Measurements from ENCODE around the gene KRTAP19-3. TPM values are rescaled to one million over a fixed set of nuclear protein-coding genes. Genes with fewer than 3 reads are reported as not detected.
"Not testable (repeated sequence)": the region's sequence is repeated elsewhere in the genome, so short reads cannot be mapped to it uniquely, and the experiment has no call there.

The KRTAP19-3 gene
- total RNA-seq, result not detected

DNA sequence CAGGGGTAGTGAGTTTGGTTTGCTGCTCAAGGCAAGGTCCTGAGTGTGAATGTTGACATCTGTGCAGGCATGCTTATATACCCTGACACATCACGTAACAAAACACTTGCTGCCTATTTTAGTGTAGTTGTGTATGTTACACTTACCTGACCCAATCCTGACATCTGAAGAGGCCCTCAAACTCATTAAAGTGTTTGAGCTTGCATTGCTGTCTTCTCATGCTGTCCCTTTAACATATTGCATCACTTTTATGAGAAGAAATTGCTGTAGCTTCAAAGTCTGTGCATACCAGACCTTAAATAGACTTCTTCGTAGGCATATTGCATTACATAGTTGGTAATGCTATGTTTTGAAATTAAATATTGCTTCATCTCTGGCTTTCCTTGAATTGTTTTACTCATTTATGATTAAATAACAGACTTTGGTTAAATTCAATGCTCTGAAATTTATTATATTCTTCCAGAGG, at the start of gene KRTAP19-3:
TSS of gene KRTAP19-3 (minus strand) at position 51 of the 466 bp plus-strand sequence. CDS start 56 bp downstream, outside the sequence.
- no peaks in the 10 kb centered on the region for H3K9me3 ChIP-seq (ENCODE audit: low read depth, low read length)
- no peak within 1 kb of the TSS for H3K4me3 ChIP-seq (ENCODE audit: low read length)
- no peaks in the 10 kb centered on the region for H3K27me3 ChIP-seq (ENCODE audit: insufficient read depth, low read length)
- H3K4me1 ChIP-seq (ENCODE audit: insufficient read depth, low read length), result no peaks in the 10 kb centered on the region

DNA sequence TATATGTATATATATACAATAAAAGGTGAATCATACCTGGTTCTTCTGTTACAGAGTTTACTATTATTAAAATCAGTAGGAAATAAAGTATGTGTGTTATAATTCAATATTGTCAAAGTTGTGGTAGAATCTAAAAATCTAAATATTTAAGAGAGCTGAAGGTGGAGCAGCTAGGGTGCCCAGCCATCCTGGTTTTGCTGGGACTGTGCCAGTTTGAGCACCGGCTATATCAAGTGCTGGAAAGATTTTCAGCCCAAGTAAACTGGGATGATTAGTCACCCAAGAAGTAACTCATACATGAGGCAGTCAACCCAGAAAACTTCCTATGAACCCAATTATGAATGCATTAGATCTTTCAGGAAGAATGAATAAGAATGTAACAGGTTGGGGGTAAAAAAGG, 27.1 kb upstream of the KRTAP19-3 start:
- Histone ChIP-seq H3K27me3 (ENCODE audit: insufficient read depth, low read length) (no peaks in the 10 kb centered on the region), H3K9me3 (ENCODE audit: low read depth, low read length) (peaks cover 4% of the 10 kb centered on the region)

DNA sequence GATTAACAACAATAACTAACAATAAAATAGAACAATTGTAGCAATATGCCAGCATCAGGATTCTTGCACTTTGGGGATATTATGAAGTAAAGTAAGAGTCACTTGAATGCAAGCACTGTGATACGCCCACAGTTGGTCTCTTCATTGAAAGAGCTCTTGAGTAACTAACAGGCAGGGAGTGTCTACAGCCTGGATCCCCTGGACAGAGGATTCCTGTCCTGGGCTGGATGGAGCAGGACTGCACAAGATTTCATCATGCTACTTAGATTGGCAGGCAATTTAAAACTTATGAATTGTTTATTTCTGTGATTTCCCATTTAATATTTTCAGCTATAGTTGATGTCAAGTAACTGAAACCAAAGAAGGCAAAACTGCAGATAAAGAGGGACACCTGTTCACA, 23.9 kb upstream of the KRTAP19-3 start:
- H3K9me3 ChIP-seq (ENCODE audit: low read depth, low read length), result peaks cover 4% of the 10 kb centered on the region
- no peaks in the 10 kb centered on the region for H3K27me3 ChIP-seq (ENCODE audit: insufficient read depth, low read length)
- H3K4me1 ChIP-seq (ENCODE audit: insufficient read depth, low read length), result no peaks in the 10 kb centered on the region
- no peak overlapping the region for H3K4me3 ChIP-seq (ENCODE audit: low read length)

More for the DNA sequence above, 27.1 kb upstream of the KRTAP19-3 start:
- no peaks in the 10 kb centered on the region for H3K4me1 ChIP-seq (ENCODE audit: insufficient read depth, low read length)
- no peak overlapping the region for H3K4me3 ChIP-seq (ENCODE audit: low read length)

DNA sequence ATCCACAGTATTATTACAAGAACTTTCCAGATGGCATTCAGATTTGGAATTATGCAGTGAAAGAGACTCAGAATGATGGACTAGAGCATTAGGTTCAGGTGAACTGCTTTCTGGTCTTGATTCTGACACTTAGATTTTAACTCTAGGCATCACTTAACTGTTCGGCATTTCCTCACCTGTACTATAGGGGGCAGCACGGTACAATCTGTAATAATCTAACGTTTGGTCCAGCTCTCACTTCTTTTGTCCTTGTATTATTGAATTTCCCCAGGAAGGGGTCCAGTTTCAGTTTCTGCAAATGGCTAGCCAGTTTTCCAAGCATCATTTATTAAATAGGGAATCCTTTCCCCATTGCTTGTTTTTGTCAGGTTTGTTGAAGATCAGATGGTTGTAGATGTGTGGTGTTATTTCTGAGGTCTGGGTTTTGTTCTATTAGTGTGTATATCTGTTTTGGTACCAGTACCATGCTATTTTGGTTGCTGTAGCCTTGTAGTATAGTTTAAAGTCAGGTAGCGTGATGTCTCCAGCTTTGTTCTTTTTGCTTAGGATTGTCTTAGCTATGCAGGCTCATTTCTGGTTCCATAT, 13.9 kb upstream of the KRTAP19-3 start:
- not testable (repeated sequence) for H3K4me3 ChIP-seq (ENCODE audit: low read length); H3K4me1 ChIP-seq (ENCODE audit: insufficient read depth, low read length); H3K9me3 ChIP-seq (ENCODE audit: low read depth, low read length); H3K27me3 ChIP-seq (ENCODE audit: insufficient read depth, low read length)

DNA sequence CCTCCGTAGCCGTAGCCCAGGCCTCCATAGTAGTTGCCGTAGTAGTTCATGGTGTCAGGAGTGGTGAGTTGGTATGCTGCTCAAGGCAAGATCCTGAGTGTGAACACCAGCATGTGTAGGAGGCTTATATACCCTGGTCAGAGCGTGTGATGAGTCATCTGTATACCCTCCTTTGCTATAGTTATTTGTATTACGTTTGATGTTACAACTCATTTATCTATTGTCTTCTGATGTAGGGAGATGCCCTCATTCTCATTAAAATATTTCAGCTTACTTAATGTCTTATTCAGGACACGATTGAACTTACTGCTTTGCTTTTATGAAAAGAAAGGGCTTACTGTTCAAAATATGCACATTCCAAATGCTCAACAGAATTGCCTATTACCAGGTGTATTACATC, 10.2 kb upstream of the KRTAP19-3 start, which contains the start of gene KRTAP19-5:
TSS of gene KRTAP19-5 (minus strand) at position 101 of the 400 bp plus-strand sequence. CDS start at position 50, 51 bp downstream.
- H3K9me3 ChIP-seq (ENCODE audit: low read depth, low read length), result no peaks in the 10 kb centered on the region
- no peak within 1 kb of the TSS for H3K4me3 ChIP-seq (ENCODE audit: low read length)
- no peaks in the 10 kb centered on the region for H3K27me3 ChIP-seq (ENCODE audit: insufficient read depth, low read length)
- no peaks in the 10 kb centered on the region for H3K4me1 ChIP-seq (ENCODE audit: insufficient read depth, low read length)

DNA sequence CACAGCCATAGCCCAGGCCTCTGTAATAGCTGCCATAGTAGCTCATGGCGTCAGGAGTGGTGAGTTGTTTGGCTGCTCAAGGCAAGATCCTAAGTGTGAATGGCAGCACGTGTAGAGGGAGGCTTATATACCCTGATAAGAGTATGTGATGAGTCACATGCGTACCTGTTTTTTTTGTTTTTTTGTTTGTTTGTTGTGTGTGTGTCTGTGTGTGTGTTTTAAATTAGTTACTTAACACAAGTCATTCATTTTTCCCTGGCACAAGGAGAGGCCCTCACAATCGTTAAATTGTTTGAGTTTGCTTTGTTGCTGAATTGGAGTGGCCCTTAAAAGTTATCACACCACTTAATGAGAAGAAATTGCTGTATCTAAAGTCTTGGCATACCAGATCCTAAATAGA, 5.3 kb upstream of the KRTAP19-3 start, which contains the start of gene KRTAP19-4:
TSS of gene KRTAP19-4 (minus strand) at position 101 of the 400 bp plus-strand sequence. CDS start at position 46, 55 bp downstream.
- H3K27me3 ChIP-seq (ENCODE audit: insufficient read depth, low read length), result no peaks in the 10 kb centered on the region
- H3K4me1 ChIP-seq (ENCODE audit: insufficient read depth, low read length), result no peaks in the 10 kb centered on the region
- H3K9me3 ChIP-seq (ENCODE audit: low read depth, low read length), result no peaks in the 10 kb centered on the region
- H3K4me3 ChIP-seq (ENCODE audit: low read length), result no peak within 1 kb of the TSS

DNA sequence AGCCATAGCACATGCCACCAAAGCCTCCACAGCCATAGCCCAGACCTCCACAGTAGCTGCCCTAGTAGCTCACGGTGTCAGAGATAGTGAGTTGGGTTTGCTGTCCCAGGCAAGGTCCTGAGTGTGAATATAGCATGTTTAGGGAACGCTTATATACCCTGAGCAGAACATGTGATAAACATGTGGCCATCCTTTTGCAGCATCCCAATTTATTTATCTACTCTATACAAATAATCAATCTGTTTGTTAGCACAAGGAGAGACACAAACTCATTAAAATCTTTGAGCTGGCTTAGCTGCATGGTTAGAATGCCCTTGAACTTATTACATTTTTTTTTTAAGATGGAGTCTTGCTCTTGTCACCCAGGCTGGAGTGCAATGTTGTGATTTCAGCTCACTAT, 4.5 kb downstream of the KRTAP19-3 start, which contains the start of gene KRTAP19-2:
TSS of gene KRTAP19-2 (minus strand) at position 101 of the 400 bp plus-strand sequence. CDS start at position 13, 88 bp downstream.
- H3K4me3 ChIP-seq (ENCODE audit: low read length), result no peak within 1 kb of the TSS
- no peaks in the 10 kb centered on the region for H3K27me3 ChIP-seq (ENCODE audit: insufficient read depth, low read length)
- H3K9me3 ChIP-seq (ENCODE audit: low read depth, low read length), result no peaks in the 10 kb centered on the region
- no peaks in the 10 kb centered on the region for H3K4me1 ChIP-seq (ENCODE audit: insufficient read depth, low read length)

DNA sequence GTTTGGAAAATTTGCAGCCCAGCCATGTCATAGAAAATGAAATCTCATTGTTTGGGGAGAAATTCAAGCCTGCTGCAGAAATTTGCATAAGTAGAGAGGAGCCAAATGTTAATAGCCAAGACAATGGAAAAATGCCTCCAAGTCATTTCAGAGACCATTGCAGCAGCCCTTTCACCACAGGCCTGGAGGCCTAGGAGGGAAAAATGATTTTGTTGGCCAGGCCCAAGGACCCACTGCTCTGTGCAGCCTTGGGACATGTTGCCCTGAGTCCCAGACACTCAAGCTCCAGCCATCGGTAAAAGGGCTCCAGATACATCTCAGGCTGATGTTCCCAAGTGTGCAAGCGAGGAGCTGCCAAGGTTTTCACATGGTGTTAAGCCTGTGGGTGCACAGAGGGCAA, 5.6 kb downstream of the KRTAP19-3 start:
- no peak overlapping the region for H3K4me3 ChIP-seq (ENCODE audit: low read length)
- H3K27me3 ChIP-seq (ENCODE audit: insufficient read depth, low read length), result no peaks in the 10 kb centered on the region
- H3K9me3 ChIP-seq (ENCODE audit: low read depth, low read length), result no peaks in the 10 kb centered on the region
- H3K4me1 ChIP-seq (ENCODE audit: insufficient read depth, low read length), result no peaks in the 10 kb centered on the region

DNA sequence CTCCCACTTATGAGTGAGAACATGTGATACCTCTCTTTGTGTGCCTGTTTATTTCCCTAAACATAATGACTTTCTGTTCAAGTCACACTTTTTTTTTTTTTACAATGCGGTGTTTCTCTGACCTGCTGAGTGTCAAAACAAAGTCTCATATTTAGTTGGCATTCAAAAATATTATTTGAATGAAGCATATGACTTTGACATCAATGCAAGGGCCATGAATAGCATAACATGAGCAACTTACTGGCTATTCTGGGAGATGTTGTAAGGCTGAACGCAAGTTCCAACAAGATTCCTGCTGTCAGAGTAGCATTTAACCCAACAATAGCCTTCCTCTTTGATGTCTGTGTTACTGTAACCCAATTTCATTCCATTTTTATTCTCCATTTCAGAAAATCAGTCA, 9.7 kb downstream of the KRTAP19-3 start:
- H3K27me3 ChIP-seq (ENCODE audit: insufficient read depth, low read length), result no peaks in the 10 kb centered on the region
- H3K9me3 ChIP-seq (ENCODE audit: low read depth, low read length), result no peaks in the 10 kb centered on the region
- no peak overlapping the region for H3K4me3 ChIP-seq (ENCODE audit: low read length)
- H3K4me1 ChIP-seq (ENCODE audit: insufficient read depth, low read length), result no peaks in the 10 kb centered on the region

DNA sequence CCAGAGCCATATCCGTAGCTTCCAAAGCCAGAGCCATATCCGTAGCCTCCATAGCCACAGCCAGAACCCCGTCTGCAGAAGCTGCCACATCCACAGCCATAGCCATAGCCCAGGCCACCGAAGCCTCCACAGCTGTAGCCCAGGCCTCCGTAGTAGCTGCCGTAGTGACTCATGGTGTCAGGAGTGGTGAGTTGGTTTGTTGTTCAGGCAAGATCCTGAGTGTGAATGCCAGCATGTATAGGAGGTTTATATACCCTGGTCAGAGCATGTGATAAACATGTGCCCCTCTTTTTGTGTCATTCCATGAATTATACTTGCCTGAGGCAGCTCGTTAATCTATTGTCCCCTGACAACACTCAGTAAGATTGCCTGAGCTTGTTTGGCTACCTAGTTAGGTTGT, 11.7 kb downstream of the KRTAP19-3 start, which contains the start of gene KRTAP19-1:
TSS of gene KRTAP19-1 (minus strand) at position 223 of the 400 bp plus-strand sequence. CDS start at position 173, 50 bp downstream.
- Histone ChIP-seq H3K4me3 (ENCODE audit: low read length) (no peak within 1 kb of the TSS), H3K9me3 (ENCODE audit: low read depth, low read length) (no peaks in the 10 kb centered on the region), H3K27me3 (ENCODE audit: insufficient read depth, low read length) (no peaks in the 10 kb centered on the region), H3K4me1 (ENCODE audit: insufficient read depth, low read length) (no peaks in the 10 kb centered on the region)

DNA sequence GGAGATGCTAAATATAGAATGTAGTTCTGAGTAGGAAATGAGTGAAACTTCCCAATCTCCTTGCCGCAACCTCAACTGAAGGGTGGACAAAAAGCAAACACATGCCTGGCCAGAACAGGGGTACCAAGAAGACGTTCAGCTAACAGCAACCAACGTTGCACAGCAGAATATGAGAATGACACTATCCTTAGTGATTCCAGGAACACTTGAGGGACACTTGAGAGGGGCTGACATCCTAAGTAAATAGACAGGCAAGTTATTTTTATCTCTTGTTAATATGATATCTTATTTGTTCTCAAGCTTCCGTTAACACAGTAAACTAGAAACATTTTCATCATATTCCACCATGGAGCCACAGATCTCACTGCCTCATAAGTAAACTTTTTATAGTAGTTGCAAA, 12.6 kb downstream of the KRTAP19-3 start:
- Histone ChIP-seq H3K27me3 (ENCODE audit: insufficient read depth, low read length) (no peaks in the 10 kb centered on the region), H3K4me3 (ENCODE audit: low read length) (no peak overlapping the region), H3K4me1 (ENCODE audit: insufficient read depth, low read length) (no peaks in the 10 kb centered on the region), H3K9me3 (ENCODE audit: low read depth, low read length) (no peaks in the 10 kb centered on the region)

DNA sequence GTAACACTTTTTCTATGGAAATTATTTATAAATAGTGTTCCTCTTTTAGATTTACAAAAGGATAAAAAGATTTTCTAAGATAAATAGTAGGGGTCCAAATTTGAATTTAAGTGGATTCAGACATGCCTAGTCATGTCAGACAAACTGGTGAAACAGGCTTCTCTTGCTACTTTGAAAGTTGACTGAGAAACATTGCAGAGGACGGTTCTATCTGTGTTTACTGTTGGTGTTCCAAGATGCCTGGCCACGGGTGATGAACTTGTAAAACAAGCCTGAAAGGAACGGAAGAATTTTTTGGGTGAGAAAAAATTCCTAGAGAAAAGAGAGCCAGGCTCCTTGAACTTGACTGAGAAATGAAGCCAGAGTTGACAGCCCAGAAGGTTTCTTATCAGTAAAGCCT, 13.8 kb downstream of the KRTAP19-3 start:
- no peaks in the 10 kb centered on the region for H3K27me3 ChIP-seq (ENCODE audit: insufficient read depth, low read length)
- no peak overlapping the region for H3K4me3 ChIP-seq (ENCODE audit: low read length)
- H3K9me3 ChIP-seq (ENCODE audit: low read depth, low read length), result no peaks in the 10 kb centered on the region
- H3K4me1 ChIP-seq (ENCODE audit: insufficient read depth, low read length), result no peaks in the 10 kb centered on the region

DNA sequence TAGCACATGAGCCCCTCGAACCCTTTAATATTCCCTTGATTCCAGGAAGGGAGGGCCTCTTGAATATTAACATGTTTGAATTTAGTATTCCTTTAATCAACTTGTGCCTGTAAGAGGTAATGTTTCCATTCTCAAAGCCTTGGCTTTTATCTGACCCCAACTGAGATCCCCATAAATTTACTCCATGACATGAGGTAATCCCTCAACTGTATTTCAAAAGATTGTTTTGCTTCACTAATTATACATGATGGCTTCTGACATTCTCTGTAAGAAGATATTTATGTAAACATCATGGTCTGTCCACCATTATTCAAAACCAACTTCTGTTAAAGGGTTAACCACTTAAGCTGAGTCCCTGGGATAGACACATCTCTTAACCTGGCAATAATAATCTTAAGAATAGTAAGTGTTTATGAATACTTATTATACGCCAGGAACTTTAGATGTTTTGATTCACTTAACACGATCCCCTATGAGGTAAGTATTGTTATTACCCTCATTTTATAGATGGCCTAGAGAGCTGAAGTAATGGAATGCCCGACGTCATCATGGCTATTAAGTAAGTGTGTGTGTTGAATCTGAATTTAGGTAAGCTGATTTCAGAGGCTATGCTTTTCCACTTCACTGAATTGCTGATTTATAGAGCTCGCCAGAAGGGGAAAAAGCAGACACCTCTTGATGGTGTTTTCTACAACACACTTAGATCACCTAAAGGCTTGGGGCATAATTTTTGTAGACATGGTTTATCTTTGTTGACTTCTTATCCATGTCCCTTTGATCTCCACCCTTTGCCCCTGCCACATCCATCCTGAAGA, 22.7 kb downstream of the KRTAP19-3 start:
- Histone ChIP-seq H3K27me3 (ENCODE audit: insufficient read depth, low read length) (no peaks in the 10 kb centered on the region), H3K4me1 (ENCODE audit: insufficient read depth, low read length) (no peaks in the 10 kb centered on the region), H3K9me3 (ENCODE audit: low read depth, low read length) (no peaks in the 10 kb centered on the region), H3K4me3 (ENCODE audit: low read length) (no peak overlapping the region)

DNA sequence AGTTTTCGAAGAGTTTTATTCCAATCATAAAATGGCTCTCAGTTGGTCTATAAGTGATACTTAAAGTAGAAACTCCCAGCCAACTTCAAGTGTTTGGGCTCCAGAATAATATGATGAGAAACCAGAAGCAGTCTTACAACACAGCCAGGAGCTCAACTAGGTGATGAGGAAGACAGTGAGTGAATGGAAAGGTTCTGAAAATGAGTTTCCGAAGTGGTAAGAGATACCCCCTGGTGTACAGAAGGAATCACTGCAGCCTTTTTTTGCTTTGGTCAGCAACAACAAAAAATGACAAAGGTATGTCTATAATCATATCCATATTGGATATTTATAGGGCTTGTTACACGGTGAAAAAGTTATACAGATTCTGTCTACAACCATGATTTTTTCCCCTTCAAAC, 28.1 kb downstream of the KRTAP19-3 start:
- Histone ChIP-seq H3K27me3 (ENCODE audit: insufficient read depth, low read length) (no peaks in the 10 kb centered on the region), H3K4me3 (ENCODE audit: low read length) (no peak overlapping the region)

DNA sequence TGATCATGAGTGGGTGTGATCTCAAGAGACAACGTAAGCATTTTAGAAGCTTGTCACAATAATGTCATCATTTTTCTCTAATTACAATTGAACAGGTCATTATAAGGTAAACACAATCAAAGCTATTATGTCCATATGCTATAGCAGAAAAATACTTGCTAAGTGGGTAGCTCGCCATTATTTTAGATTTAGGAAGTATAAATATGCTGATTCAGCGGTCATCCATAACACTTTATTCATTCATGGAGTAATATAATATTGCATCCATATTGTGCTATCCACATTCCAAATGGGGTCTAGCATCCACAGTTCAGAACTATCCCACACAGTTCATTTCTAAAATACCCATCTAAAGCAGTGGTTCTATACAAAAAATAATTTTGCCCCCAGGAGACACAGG, 43.3 kb downstream of the KRTAP19-3 start:
- H3K4me3 ChIP-seq (ENCODE audit: low read length), result no peak overlapping the region
- H3K4me1 ChIP-seq (ENCODE audit: insufficient read depth, low read length), result no peaks in the 10 kb centered on the region
- H3K9me3 ChIP-seq (ENCODE audit: low read depth, low read length), result no peaks in the 10 kb centered on the region
- no peaks in the 10 kb centered on the region for H3K27me3 ChIP-seq (ENCODE audit: insufficient read depth, low read length)

More for the DNA sequence above, 28.1 kb downstream of the KRTAP19-3 start:
- no peaks in the 10 kb centered on the region for H3K9me3 ChIP-seq (ENCODE audit: low read depth, low read length)
- no peaks in the 10 kb centered on the region for H3K4me1 ChIP-seq (ENCODE audit: insufficient read depth, low read length)

Measured in mononuclear cell (primary cell).